Epithelial cell of esophagus (primary cell): ENCODE measurements around the gene CYB5D1.

Experiments used
- DNase-seq: peaks from one replicate; pipeline ENCODE4 v3.0.0; 2010; ENCODE audit warnings: low read depth
- H3K4me3 ChIP-seq: 2 replicates; pipeline ENCODE4 v1.5.1; 2011; ENCODE audit warnings: mild to moderate bottlenecking, low read length, control low read depth
- CTCF ChIP-seq: IDR thresholded peaks from 2 replicates; pipeline ENCODE4 v1.5.1; 2011; ENCODE audit warnings: low read depth, mild to moderate bottlenecking, low read length, control low read depth, inconsistent platforms; ENCODE audit not compliant: insufficient read depth; ENCODE audit errors: missing control alignments

The CYB5D1 gene

DNA sequence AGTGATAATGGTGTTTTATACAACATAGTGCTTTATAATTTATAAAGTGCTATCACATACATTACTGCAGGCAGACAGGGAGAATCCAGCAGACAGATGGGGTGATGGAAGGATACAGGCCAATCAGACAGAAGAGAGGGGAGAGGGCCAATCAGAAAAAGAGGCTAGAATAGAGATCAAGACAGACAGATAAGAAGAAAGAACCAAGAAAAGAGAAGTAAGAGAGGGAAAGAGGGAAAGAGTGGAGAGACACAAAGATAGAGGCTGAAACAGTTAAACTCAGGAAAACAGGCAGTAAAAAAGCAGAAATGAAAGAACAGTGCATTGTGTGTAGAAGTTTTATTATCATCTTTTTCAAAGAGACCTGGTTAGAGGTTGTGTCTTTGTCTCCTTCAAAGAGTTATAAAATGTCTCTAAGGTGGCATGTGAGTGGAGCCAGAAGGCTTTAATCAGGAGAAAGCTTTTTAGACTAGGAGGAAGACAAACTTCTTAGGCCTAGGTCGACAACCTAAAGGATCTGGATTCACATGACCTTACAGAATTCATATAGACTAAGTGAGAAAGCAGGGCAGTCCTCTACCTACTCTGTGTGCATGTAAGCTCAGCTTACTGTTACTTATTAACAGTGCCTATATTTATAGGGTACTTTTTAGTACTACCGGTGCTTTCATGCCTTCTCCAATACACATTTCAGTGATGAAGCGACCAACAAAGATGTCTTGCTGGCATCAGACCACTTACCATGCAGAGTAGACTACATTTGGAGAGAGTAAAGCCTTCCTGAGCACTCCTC, 22.5 kb downstream of the CYB5D1 start:
- no peak for DNase-seq
- no peak for TF ChIP-seq CTCF
- H3K4me3 ChIP-seq, result no peak overlapping the region

- DNase-seq, result no peak
- no peak for TF ChIP-seq CTCF
Observed at GRCh38 chr17:7881276-7882054, 23.7 kb downstream of the CYB5D1 start.

DNA sequence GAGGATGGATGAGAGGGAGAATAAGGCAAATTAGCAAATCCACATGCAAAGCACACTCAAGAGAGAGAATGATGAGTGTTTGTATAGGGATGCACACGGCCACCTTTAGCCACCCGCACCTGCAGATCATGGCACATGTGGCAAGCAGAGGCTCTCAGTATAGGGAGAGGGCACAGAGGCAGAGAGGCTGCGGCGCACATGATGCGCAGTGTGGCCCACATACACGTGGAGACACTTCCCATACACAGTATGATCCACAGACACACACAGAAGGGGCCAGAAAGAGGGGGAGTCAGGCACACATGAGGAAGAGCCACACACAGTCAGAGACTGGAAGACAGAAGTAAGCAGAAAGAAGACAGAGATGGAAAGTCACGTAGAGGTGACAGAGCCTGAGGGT, 24.3 kb downstream of the CYB5D1 start:
- no peak for TF ChIP-seq CTCF
- no peak overlapping the region for H3K4me3 ChIP-seq

More at GRCh38 chr17:7881276-7882054, 23.7 kb downstream of the CYB5D1 start:
- no peak overlapping the region for H3K4me3 ChIP-seq

DNA sequence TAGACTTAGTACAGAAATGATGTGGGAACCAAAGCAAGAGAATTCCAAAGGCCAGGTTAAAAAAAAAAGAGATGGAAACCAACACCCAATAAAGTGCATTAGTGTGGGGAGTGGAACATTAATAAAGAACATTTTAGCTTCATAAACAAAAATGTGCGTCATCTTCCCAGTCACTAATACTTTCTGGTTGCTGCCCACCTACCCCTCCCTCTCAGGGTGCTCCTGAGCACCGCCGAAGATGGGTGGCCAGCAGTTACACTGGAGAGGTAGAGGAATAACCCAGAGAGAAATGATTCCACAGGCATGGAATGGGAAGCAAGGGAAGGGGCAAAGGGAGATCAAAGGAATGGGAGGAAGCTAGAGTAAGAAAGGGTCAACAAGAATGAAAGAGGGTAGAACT, 24.8 kb downstream of the CYB5D1 start:
- no peak for TF ChIP-seq CTCF
- DNase-seq, result no peak
- H3K4me3 ChIP-seq, result no peak overlapping the region

More for the DNA sequence above, 24.3 kb downstream of the CYB5D1 start:
- no peak for DNase-seq

DNA sequence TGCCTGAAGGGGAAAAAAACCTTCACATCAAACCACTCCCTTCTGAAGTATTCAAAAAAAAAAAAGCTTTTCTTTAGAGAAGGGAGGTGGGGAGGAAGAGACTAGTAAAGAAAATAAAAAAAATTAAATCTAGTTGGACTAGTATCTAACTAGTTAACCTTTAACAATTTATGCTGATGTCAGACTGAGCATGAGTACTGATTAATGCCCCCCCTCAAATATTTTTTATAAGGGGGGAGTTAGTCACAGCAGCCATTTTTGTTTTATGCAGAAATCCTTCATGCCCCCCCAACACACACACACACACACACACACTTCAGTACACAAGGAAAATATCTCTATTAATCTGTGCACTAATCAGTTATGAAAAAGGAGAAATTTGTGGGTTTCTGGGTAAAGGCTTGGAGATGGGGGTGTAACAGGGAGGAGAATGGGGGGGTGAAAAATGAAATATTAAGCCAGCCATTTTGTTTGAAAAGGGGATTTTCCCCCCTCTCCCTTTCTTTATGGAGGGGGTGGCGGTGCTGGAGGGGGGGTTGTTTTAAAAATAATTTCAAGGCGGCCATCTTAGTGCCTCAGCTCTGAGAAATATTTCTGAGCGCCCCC, 26.1 kb downstream of the CYB5D1 start:
- DNase-seq, result no peak
- no peak for TF ChIP-seq CTCF

GRCh38 chr17:7884581-7885366, 27.0 kb downstream of the CYB5D1 start:
- H3K4me3 ChIP-seq, result peak overlapping the region; percentile 82
- no peak for DNase-seq
- TF ChIP-seq CTCF, result no peak

More for the DNA sequence above, 26.1 kb downstream of the CYB5D1 start:
- H3K4me3 ChIP-seq, result peak overlapping the region; percentile 54
